HS-5 (cell line): ENCODE results near the gene HOXD9.

Experiments used
- DNase-seq: peaks from one replicate; pipeline ENCODE4 v3.0.0-alpha.2; 2012; ENCODE audit warnings: low read depth

HOXD9 gene

GRCh38 chr2:176098366-176099158 is 24.0 kb upstream of the HOXD9 start:
- DNase-seq, result no peak

- no peak for DNase-seq
Measured at GRCh38 chr2:176099159-176099727, 23.3 kb upstream of the HOXD9 start.

- no peak for DNase-seq
Measured at GRCh38 chr2:176099728-176100546, 22.6 kb upstream of the HOXD9 start, which contains the start of gene HOXD12. Gene HOXD12, plus strand, starts transcription at chr2:176099795. Its CDS starts 7 bp downstream, at chr2:176099802.

GRCh38 chr2:176100547-176101140 is 21.9 kb upstream of the HOXD9 start:
- DNase-seq, result no peak

GRCh38 chr2:176101216-176101830 is 21.2 kb upstream of the HOXD9 start:
- DNase-seq, result no peak

- no peak for DNase-seq
Measured at GRCh38 chr2:176101842-176102241, 20.7 kb upstream of the HOXD9 start.

- no peak for DNase-seq
Measured at GRCh38 chr2:176102309-176102866, 20.1 kb upstream of the HOXD9 start.

GRCh38 chr2:176103194-176103593 is 19.3 kb upstream of the HOXD9 start:
- DNase-seq, result no peak

GRCh38 chr2:176103742-176104315 is 18.7 kb upstream of the HOXD9 start:
- DNase-seq, result no peak

GRCh38 chr2:176104316-176105077 is 18.0 kb upstream of the HOXD9 start:
- DNase-seq, result no peak

- DNase-seq, result no peak
Measured at GRCh38 chr2:176105078-176105729, 17.3 kb upstream of the HOXD9 start.

GRCh38 chr2:176105730-176106580 is 16.6 kb upstream of the HOXD9 start:
- DNase-seq, result no peak

- DNase-seq, result no peak
Measured at GRCh38 chr2:176106581-176107539, 15.7 kb upstream of the HOXD9 start, which contains the start of gene HOXD11. Gene HOXD11, plus strand, starts transcription at chr2:176107280. Its CDS starts 76 bp downstream, at chr2:176107356.

- DNase-seq, result no peak
Measured at GRCh38 chr2:176107731-176108181, 14.8 kb upstream of the HOXD9 start.

- no peak for DNase-seq
Measured at GRCh38 chr2:176109192-176109901, 13.2 kb upstream of the HOXD9 start.

- DNase-seq, result no peak
Measured at GRCh38 chr2:176109946-176110345, 12.6 kb upstream of the HOXD9 start.
